Body of pancreas (tissue), 4 donors: ENCODE results near the gene PRKG1. TPM values are rescaled to one million over a fixed set of nuclear protein-coding genes. Genes with fewer than 3 reads are reported as not detected.

Experiments
- ATAC-seq: fragments of 150-250 bp; one replicate; pipeline ENCODE4 v1.9.1; 2016
- DNase-seq, 4 donors: peaks; one replicate each; pipeline ENCODE4 v3.0.0-alpha.2; 2019
- H3K27ac ChIP-seq, 4 donors: fragments of 200-600 bp; sonication (generic); 1 replicate in 3 of 4; 2 replicates in 1 of 4; pipeline versions ENCODE4 v1.5.1 to v1.6.1; 2016 to 2019; ENCODE audit warnings: mild to moderate bottlenecking in 1 of 4, mixed read lengths in 1 of 4, moderate library complexity in 1 of 4
- H3K27me3 ChIP-seq, 2 donors: fragments of 200-600 bp; sonication (generic); one replicate each; pipeline ENCODE4 v1.6.0; 2016; ENCODE audit warnings: mild to moderate bottlenecking in 1 of 2
- H3K36me3 ChIP-seq, 2 donors: fragments of 200-600 bp; sonication (generic); replicated peaks in 1 of 2; 2 replicates each; pipeline ENCODE4 v1.5.1; 2016; ENCODE audit warnings: low read depth in 2 of 2; ENCODE audit not compliant: insufficient read depth in 1 of 2
- H3K4me1 ChIP-seq: fragments of 200-600 bp; sonication (generic); one replicate; pipeline ENCODE4 v1.6.0; 2016
- H3K4me3 ChIP-seq, 2 donors: fragments of 200-600 bp; sonication (generic); 1 replicate in 1 of 2; 2 replicates in 1 of 2; pipeline ENCODE4 v1.5.1; 2016 to 2019
- H3K9me3 ChIP-seq, 3 donors: fragments of 200-600 bp; sonication (generic); 1 replicate in 2 of 3; 2 replicates in 1 of 3; pipeline ENCODE4 v1.5.1; 2016
- CTCF ChIP-seq, 7 experiments: fragments of 450-650 bp in 4 of 7; fragments of 200-600 bp in 3 of 7; sonication (generic) in 3 of 7; IDR thresholded peaks; one replicate each; pipeline ENCODE4 v1.5.1; 2016 to 2019; ENCODE audit warnings: antibody characterized with exemption in 7 of 7
- POLR2A ChIP-seq, 3 donors: fragments of 450-650 bp; IDR thresholded peaks; one replicate each; pipeline ENCODE4 v1.6.1; 2016; ENCODE audit warnings: antibody characterized with exemption in 3 of 3, mild to moderate bottlenecking in 2 of 3
- WGBS, 2 donors: methylation state at CpG; one replicate each; pipeline ENCODE4 v1.1.5; 2017; 5-methylcytosine and 5-hydroxymethylcytosine counted together
- intact Hi-C: fragments of 100-400 bp; cut with DNase I; formaldehyde crosslinking; loops from one replicate; pipeline ENCODE4 v1.15.1; 2023
- total RNA-seq, 2 donors: library from RNA; depleted of rRNA; stranded (reverse); fragments of >200 nt; gene quantifications; one replicate each; pipeline ENCODE4 v1.1.0, GENCODE V29; 2016

Gene PRKG1
- total RNA-seq, 2 donors from 2014 or later, result 14.2 to 18.9 TPM

- DNase-seq, result no peak
- WGBS, 2 donors, result 88 to 95% methylated on average over 3 of the region's 3 CpGs
- ATAC-seq, result no peak
- intact Hi-C loops, result no loop called here
- Histone ChIP-seq H3K9me3 (no peaks in the 10 kb centered on the region), H3K27me3 (no peaks in the 10 kb centered on the region), H3K4me1 (no peaks in the 10 kb centered on the region), H3K4me3 (no peak overlapping the region), H3K36me3 (no peaks in the 10 kb centered on the region), H3K27ac (no peak overlapping the region)
- TF ChIP-seq CTCF (IDR thresholded peaks at IDR 0.05) (no peak), POLR2A (IDR thresholded peaks at IDR 0.05) (no peak)
These were observed 211.3 kb downstream of the PRKG1 start for GRCh38 chr10:51285601-51286000.

- intact Hi-C loops, result no loop called here
- TF ChIP-seq POLR2A (IDR thresholded peaks at IDR 0.05), result no peak
- TF ChIP-seq CTCF (IDR thresholded peaks at IDR 0.05), result no peak
- no peaks in the 10 kb centered on the region for H3K36me3 ChIP-seq
- H3K4me1 ChIP-seq, result no peaks in the 10 kb centered on the region
- DNase-seq (no peak), ATAC-seq (no peak)
- H3K9me3 ChIP-seq, result no peaks in the 10 kb centered on the region
- no peak overlapping the region for H3K4me3 ChIP-seq
- H3K27me3 ChIP-seq, result no peaks in the 10 kb centered on the region
- H3K27ac ChIP-seq, result no peak overlapping the region
These were observed 214.2 kb downstream of the PRKG1 start for GRCh38 chr10:51288511-51288910.

GRCh38 chr10:51289519-51289918, 215.2 kb downstream of the PRKG1 start:
- H3K4me1 ChIP-seq, result no peaks in the 10 kb centered on the region
- no peak overlapping the region for H3K27ac ChIP-seq
- DNase-seq, result no peak
- no peaks in the 10 kb centered on the region for H3K36me3 ChIP-seq
- H3K9me3 ChIP-seq, result no peaks in the 10 kb centered on the region
- H3K4me3 ChIP-seq, result no peak overlapping the region
- no peak for TF ChIP-seq POLR2A (IDR thresholded peaks at IDR 0.05)
- TF ChIP-seq CTCF (IDR thresholded peaks at IDR 0.05), result no peak
- WGBS, 2 donors, result 42 to 80% methylated on average over 1 of the region's 1 CpG
- intact Hi-C loops, result no loop called here
- H3K27me3 ChIP-seq, result no peaks in the 10 kb centered on the region
- ATAC-seq, result no peak

- Histone ChIP-seq H3K27ac (no peak overlapping the region), H3K4me3 (no peak overlapping the region), H3K36me3 (no peaks in the 10 kb centered on the region), H3K27me3 (no peaks in the 10 kb centered on the region), H3K4me1 (no peaks in the 10 kb centered on the region), H3K9me3 (no peaks in the 10 kb centered on the region)
- no peak for ATAC-seq
- intact Hi-C loops, result no loop called here
- WGBS, 2 donors, result 76 to 86% methylated on average over 2 of the region's 2 CpGs
- no peak for DNase-seq
- TF ChIP-seq POLR2A (IDR thresholded peaks at IDR 0.05) (no peak), CTCF (IDR thresholded peaks at IDR 0.05) (no peak)
These were observed 217.7 kb downstream of the PRKG1 start for GRCh38 chr10:51291961-51292360.

- no peaks in the 10 kb centered on the region for H3K9me3 ChIP-seq
- intact Hi-C loops, result no loop called here
- DNase-seq (no peak), ATAC-seq (no peak)
- TF ChIP-seq CTCF (IDR thresholded peaks at IDR 0.05), result no peak
- no peak for TF ChIP-seq POLR2A (IDR thresholded peaks at IDR 0.05)
- no peak overlapping the region for H3K4me3 ChIP-seq
- H3K36me3 ChIP-seq, result no peaks in the 10 kb centered on the region
- no peak overlapping the region for H3K27ac ChIP-seq
- H3K27me3 ChIP-seq, result no peaks in the 10 kb centered on the region
- H3K4me1 ChIP-seq, result no peaks in the 10 kb centered on the region
- WGBS, 2 donors, result 94 to 96% methylated on average over 2 of the region's 2 CpGs
These were observed 223.2 kb downstream of the PRKG1 start for GRCh38 chr10:51297438-51297837.
